SU-DHL-6 (cell line): ENCODE measurements around the gene LUC7L.

Experiments used
- H2AFZ ChIP-seq: fragments of 200-600 bp; sonication (generic); 2 replicates; pipeline ENCODE4 v1.6.1; 2014; ENCODE audit warnings: low read depth, mild to moderate bottlenecking, moderate library complexity, mixed read lengths, antibody characterized with exemption, low read length; ENCODE audit not compliant: severe bottlenecking
- H3F3A ChIP-seq: fragments of 200-600 bp; shearing (Covaris generic); 2 replicates; pipeline ENCODE4 v1.6.0; 2016; ENCODE audit warnings: antibody characterized with exemption, mild to moderate bottlenecking; ENCODE audit not compliant: insufficient read depth
- H3K27ac ChIP-seq: fragments of 200-600 bp; sonication (generic); 2 replicates; pipeline ENCODE4 v1.5.1; 2016; ENCODE audit warnings: low read depth, mild to moderate bottlenecking, low read length, moderate library complexity, mixed read lengths
- H3K27me3 ChIP-seq: fragments of 200-600 bp; sonication (generic), shearing (Covaris generic); 2 replicates; pipeline ENCODE4 v1.6.0; 2014; ENCODE audit warnings: mild to moderate bottlenecking, low read length
- H3K36me3 ChIP-seq: fragments of 200-600 bp; sonication (generic); 2 replicates; pipeline ENCODE4 v1.6.1; 2014; ENCODE audit warnings: mild to moderate bottlenecking, low read length, mixed read lengths
- H3K4me2 ChIP-seq: fragments of 300-600, 200-600 bp; shearing (Covaris generic), sonication (generic); 2 replicates; pipeline ENCODE4 v1.6.0; 2014; ENCODE audit warnings: low read length, low read depth, mild to moderate bottlenecking; ENCODE audit not compliant: poor library complexity, severe bottlenecking
- H3K4me3 ChIP-seq: fragments of 200-600 bp; sonication (generic); 2 replicates; pipeline ENCODE4 v1.5.1; 2014; ENCODE audit warnings: antibody characterized with exemption, low read length, mild to moderate bottlenecking, mixed read lengths; ENCODE audit not compliant: insufficient read depth, poor library complexity, severe bottlenecking
- H3K79me2 ChIP-seq: fragments of 200-600 bp; sonication (generic); 2 replicates; pipeline ENCODE4 v1.6.1; 2014; ENCODE audit warnings: mild to moderate bottlenecking, low read length, moderate library complexity; ENCODE audit not compliant: insufficient read depth
- H3K9ac ChIP-seq: fragments of 200-600 bp; sonication (generic); 2 replicates; pipeline ENCODE4 v1.7.0; 2014; ENCODE audit warnings: mild to moderate bottlenecking, low read length
- H3K9me2 ChIP-seq: fragments of 200-600 bp; sonication (generic); replicated peaks from 2 replicates; pipeline ENCODE4 v1.6.1; 2014; ENCODE audit warnings: low read length; ENCODE audit not compliant: insufficient read depth
- H3K9me3 ChIP-seq: fragments of 200-600 bp; sonication (generic); 2 replicates; pipeline ENCODE4 v1.6.1; 2014; ENCODE audit warnings: low read length, mixed read lengths; ENCODE audit not compliant: insufficient read depth
- H4K20me1 ChIP-seq: fragments of 200-600 bp; sonication (generic); 2 replicates; pipeline ENCODE4 v1.6.1; 2014; ENCODE audit warnings: low read depth, mild to moderate bottlenecking, antibody characterized with exemption, low read length, moderate library complexity, mixed read lengths
- CTCF ChIP-seq: fragments of 200-600 bp; sonication (generic); IDR thresholded peaks from one replicate; pipeline ENCODE4 v1.5.1; 2017; ENCODE audit warnings: antibody characterized with exemption, mild to moderate bottlenecking, low read length, moderate library complexity; ENCODE audit not compliant: insufficient read depth, poor library complexity, severe bottlenecking
- EZH2phosphoT487 ChIP-seq: fragments of 200-600 bp; sonication (generic), shearing (Covaris generic); conservative IDR thresholded peaks from 2 replicates; pipeline ENCODE4 v1.6.1; 2018; ENCODE audit warnings: mild to moderate bottlenecking, antibody characterized with exemption, low read length, moderate library complexity, mixed read lengths

The LUC7L gene

DNA sequence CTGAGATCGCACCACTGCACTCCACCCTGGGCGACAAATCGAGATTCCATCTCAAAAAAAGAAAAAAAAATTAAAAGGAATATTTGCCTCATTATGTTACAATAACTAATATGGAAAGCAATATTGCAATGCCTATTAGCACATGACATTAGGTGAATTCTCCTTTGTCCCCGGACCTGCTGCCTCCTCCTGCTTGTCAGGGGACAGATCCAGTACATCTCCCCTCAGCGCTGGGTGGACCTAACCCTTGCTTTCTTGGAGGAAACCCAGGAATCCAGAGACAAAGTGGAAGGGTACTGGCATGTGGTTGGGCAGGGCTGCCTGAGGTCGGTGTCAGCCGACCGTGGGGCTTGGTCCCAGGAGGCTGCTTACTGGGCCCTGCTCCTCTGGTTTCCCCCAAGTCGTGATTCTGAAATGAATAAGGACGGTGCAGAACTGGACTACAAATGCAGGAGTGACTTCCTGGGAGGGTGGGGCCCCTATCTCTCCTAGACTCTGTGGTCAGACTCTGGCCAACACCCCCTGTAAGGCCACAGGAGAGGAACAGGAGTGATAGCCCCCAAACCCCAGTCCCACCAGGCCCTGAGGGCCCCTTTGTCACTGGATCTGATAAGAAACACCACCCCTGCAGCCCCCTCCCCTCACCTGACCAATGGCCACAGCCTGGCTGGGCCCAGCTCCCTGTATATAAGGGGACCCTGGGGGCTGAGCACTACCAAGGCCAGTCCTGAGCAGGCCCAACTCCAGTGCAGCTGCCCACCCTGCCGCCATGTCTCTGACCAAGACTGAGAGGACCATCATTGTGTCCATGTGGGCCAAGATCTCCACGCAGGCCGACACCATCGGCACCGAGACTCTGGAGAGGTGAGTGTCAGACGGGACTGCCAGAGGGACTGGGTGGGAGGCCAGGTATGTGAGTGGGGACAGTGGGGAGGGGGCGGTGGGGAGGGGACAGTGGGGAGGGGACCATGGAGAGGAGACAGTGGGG, 76.8 kb downstream of the LUC7L start, which contains the start of gene HBZ:
TSS of gene HBZ (plus strand) at position 504 of the 988 bp plus-strand sequence. CDS start at position 770, 266 bp downstream.
- H4K20me1 ChIP-seq = no peaks in the 10 kb centered on the region
- H3K27me3 ChIP-seq = no peaks in the 10 kb centered on the region
- H3K9me2 ChIP-seq = no peaks in the 10 kb centered on the region
- no peaks in the 10 kb centered on the region for H3K36me3 ChIP-seq
- no peaks in the 10 kb centered on the region for H3K9me3 ChIP-seq
- no peaks in the 10 kb centered on the region for H3K79me2 ChIP-seq
- 0 out of 2 replicates have a peak, but pooled peaks cover 5% of the 10 kb centered on the region for H3F3A ChIP-seq
- no peak within 1 kb of the TSS for H2AFZ ChIP-seq
- H3K27ac ChIP-seq = no peak within 1 kb of the TSS
- no peak within 1 kb of the TSS for H3K9ac ChIP-seq
- H3K4me2 ChIP-seq = no peak within 1 kb of the TSS
- TF ChIP-seq CTCF (no peak), EZH2phosphoT487 (no peak)
- H3K4me3 ChIP-seq = no peak within 1 kb of the TSS

GRCh38 chr16:149024-149660, 80.1 kb downstream of the LUC7L start:
- Histone ChIP-seq H3K27me3 (no peaks in the 10 kb centered on the region), H3F3A (0 out of 2 replicates have a peak, but pooled peaks cover 5% of the 10 kb centered on the region), H4K20me1 (no peaks in the 10 kb centered on the region), H2AFZ (no peak overlapping the region), H3K4me2 (no peak overlapping the region), H3K27ac (no peak overlapping the region), H3K9me3 (no peaks in the 10 kb centered on the region), H3K9me2 (no peaks in the 10 kb centered on the region), H3K36me3 (no peaks in the 10 kb centered on the region), H3K79me2 (no peaks in the 10 kb centered on the region), H3K4me3 (no peak overlapping the region), H3K9ac (no peak overlapping the region)
- no peak for TF ChIP-seq CTCF
- TF ChIP-seq EZH2phosphoT487 = no peak

DNA sequence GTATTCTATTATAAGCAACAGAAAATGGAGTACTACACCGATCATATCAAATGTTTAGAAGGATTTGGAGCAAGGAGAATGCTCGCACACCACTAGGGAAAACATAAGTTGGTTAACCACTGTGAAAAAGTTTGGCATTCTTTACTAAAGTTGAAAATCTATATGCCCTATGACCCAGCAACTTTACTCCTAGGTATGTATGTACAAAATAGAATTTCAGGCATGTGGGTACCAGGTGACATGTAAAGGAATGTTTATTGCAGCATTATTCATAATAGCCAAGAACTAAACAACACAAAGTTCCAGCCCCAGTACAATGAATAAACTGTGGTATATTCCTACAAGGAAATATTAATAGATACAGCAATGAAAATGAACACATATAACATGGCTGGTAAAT, 82.6 kb downstream of the LUC7L start:
- no peak overlapping the region for H3K27ac ChIP-seq
- no peaks in the 10 kb centered on the region for H3K36me3 ChIP-seq
- H3K9ac ChIP-seq = no peak overlapping the region
- H3F3A ChIP-seq = 0 out of 2 replicates have a peak, but pooled peaks cover 5% of the 10 kb centered on the region
- H4K20me1 ChIP-seq = no peaks in the 10 kb centered on the region
- H3K9me2 ChIP-seq = no peaks in the 10 kb centered on the region
- no peak overlapping the region for H2AFZ ChIP-seq
- TF ChIP-seq CTCF (no peak), EZH2phosphoT487 (no peak)
- no peaks in the 10 kb centered on the region for H3K27me3 ChIP-seq
- no peak overlapping the region for H3K4me2 ChIP-seq
- no peaks in the 10 kb centered on the region for H3K79me2 ChIP-seq
- no peaks in the 10 kb centered on the region for H3K9me3 ChIP-seq
- H3K4me3 ChIP-seq = no peak overlapping the region
